Spleen (tissue), 7 donors: ENCODE measurements around the gene PTPRCAP.
A peak's percentile ranks its signal among the peaks of the same experiment; 100 is the strongest.

Experiments
- CTCF ChIP-seq, 11 experiments: fragments of 200-600 bp in 7 of 11; fragments of 450-650 bp in 4 of 11; sonication (generic) in 4 of 11; IDR thresholded peaks in 8 of 11; conservative IDR thresholded peaks in 3 of 11; 1 replicate in 7 of 11; 2 replicates in 4 of 11; pipeline versions ENCODE4 v1.4.0 to v1.8.0; 2016 to 2021; ENCODE audit warnings: antibody characterized with exemption in 11 of 11, inconsistent platforms in 4 of 11, mild to moderate bottlenecking in 1 of 11
- POLR2AphosphoS5 ChIP-seq, 3 donors: sonication (generic); formaldehyde crosslinking; IDR thresholded peaks; one replicate each; pipeline ENCODE4 v1.5.1; 2017; ENCODE audit warnings: antibody characterized with exemption in 3 of 3
- donor health status: DM: no; HTN: no; CAD: no; lungs with moderate emphysema.
- donor health status: DM: no; HTN: no; CAD: no.
- donor health status: DM: no; HTN: no; CAD: no.

GRCh38 chr11:67433536-67434394 lies 3.7 kb downstream of the PTPRCAP start:
- TF ChIP-seq CTCF (IDR thresholded peaks at IDR 0.05 in 8 of 11, conservative IDR thresholded peaks at IDR 0.05 in 3 of 11) (no peak), POLR2AphosphoS5 (IDR thresholded peaks at IDR 0.05) (peak; percentile 17 to 55 (median 45))
